Measurements from ENCODE around the gene WASHC4.
"Not testable (repeated sequence)": the region's sequence is repeated elsewhere in the genome, so short reads cannot be mapped to it uniquely, and the experiment has no call there.

WASHC4 gene

GRCh38 chr12:105157606-105158005 lies 50.1 kb downstream of the WASHC4 start:
- no peak for FAIRE-seq
- DNase-seq (ENCODE audit: extremely low spot score, insufficient read length, low read depth): no peak

GRCh38 chr12:105158876-105159275 lies 51.3 kb downstream of the WASHC4 start:
- FAIRE-seq: no peak
- no peak for DNase-seq (ENCODE audit: extremely low spot score, insufficient read length, low read depth)

GRCh38 chr12:105162174-105162573 lies 54.6 kb downstream of the WASHC4 start:
- DNase-seq (ENCODE audit: extremely low spot score, insufficient read length, low read depth) (no peak), FAIRE-seq (no peak)

- DNase-seq (ENCODE audit: extremely low spot score, insufficient read length, low read depth) (no peak), FAIRE-seq (no peak)
These were observed 56.5 kb downstream of the WASHC4 start for GRCh38 chr12:105164068-105164467.

- FAIRE-seq (no peak), DNase-seq (ENCODE audit: extremely low spot score, insufficient read length, low read depth) (no peak)
These were observed 59.2 kb downstream of the WASHC4 start for GRCh38 chr12:105166736-105167135.

- DNase-seq (ENCODE audit: extremely low spot score, insufficient read length, low read depth): no peak
- FAIRE-seq: no peak
These were observed 59.8 kb downstream of the WASHC4 start for GRCh38 chr12:105167346-105167745.

GRCh38 chr12:105168006-105168405 lies 60.5 kb downstream of the WASHC4 start:
- FAIRE-seq: no peak
- no peak for DNase-seq (ENCODE audit: extremely low spot score, insufficient read length, low read depth)

- FAIRE-seq (no peak), DNase-seq (ENCODE audit: extremely low spot score, insufficient read length, low read depth) (no peak)
These were observed 62.6 kb downstream of the WASHC4 start for GRCh38 chr12:105170139-105170538.

GRCh38 chr12:105171691-105172436 lies 64.3 kb downstream of the WASHC4 start:
- FAIRE-seq: no peak
- no peak for DNase-seq (ENCODE audit: extremely low spot score, insufficient read length, low read depth)

GRCh38 chr12:105175397-105175990 lies 68.0 kb downstream of the WASHC4 start:
- no peak for DNase-seq (ENCODE audit: extremely low spot score, insufficient read length, low read depth)

GRCh38 chr12:105177208-105177607 lies 69.7 kb downstream of the WASHC4 start:
- DNase-seq (ENCODE audit: extremely low spot score, insufficient read length, low read depth) (no peak), FAIRE-seq (no peak)

More at GRCh38 chr12:105175397-105175990, 68.0 kb downstream of the WASHC4 start:
- FAIRE-seq: no peak

GRCh38 chr12:105179114-105179513 lies 71.6 kb downstream of the WASHC4 start:
- not testable (repeated sequence) for DNase-seq (ENCODE audit: extremely low spot score, insufficient read length, low read depth); FAIRE-seq

GRCh38 chr12:105183406-105183805 lies 75.9 kb downstream of the WASHC4 start:
- not testable (repeated sequence) for FAIRE-seq; DNase-seq (ENCODE audit: extremely low spot score, insufficient read length, low read depth)

GRCh38 chr12:105183976-105184375 lies 76.4 kb downstream of the WASHC4 start:
- not testable (repeated sequence) for FAIRE-seq; DNase-seq (ENCODE audit: extremely low spot score, insufficient read length, low read depth)

GRCh38 chr12:105189293-105189692 lies 81.8 kb downstream of the WASHC4 start:
- FAIRE-seq: no peak

GRCh38 chr12:105190530-105190929 lies 83.0 kb downstream of the WASHC4 start:
- FAIRE-seq (no peak), DNase-seq (ENCODE audit: extremely low spot score, insufficient read length, low read depth) (no peak)

More at GRCh38 chr12:105189293-105189692, 81.8 kb downstream of the WASHC4 start:
- DNase-seq (ENCODE audit: extremely low spot score, insufficient read length, low read depth): no peak

GRCh38 chr12:105192624-105193225 lies 85.2 kb downstream of the WASHC4 start:
- FAIRE-seq: no peak
- no peak for DNase-seq (ENCODE audit: extremely low spot score, insufficient read length, low read depth)

GRCh38 chr12:105194947-105195346 lies 87.4 kb downstream of the WASHC4 start:
- DNase-seq (ENCODE audit: extremely low spot score, insufficient read length, low read depth): no peak
- FAIRE-seq: no peak

- FAIRE-seq: no peak
- no peak for DNase-seq (ENCODE audit: extremely low spot score, insufficient read length, low read depth)
These were observed 88.6 kb downstream of the WASHC4 start for GRCh38 chr12:105196090-105196489.

GRCh38 chr12:105198961-105199360 lies 91.4 kb downstream of the WASHC4 start:
- FAIRE-seq: no peak
- DNase-seq (ENCODE audit: extremely low spot score, insufficient read length, low read depth): no peak

- no peak for FAIRE-seq
- DNase-seq (ENCODE audit: extremely low spot score, insufficient read length, low read depth): no peak
These were observed 92.9 kb downstream of the WASHC4 start for GRCh38 chr12:105200385-105200784.
